NCI-H526 treated with DMSO at 0.1 percent for 48 hours (cell line): ENCODE measurements around the gene SOBP.

Source experiments
- DNase-seq: peaks from one replicate; lab custom pipeline; 2025; lab: John Stamatoyannopoulos, UW

Gene SOBP

DNA sequence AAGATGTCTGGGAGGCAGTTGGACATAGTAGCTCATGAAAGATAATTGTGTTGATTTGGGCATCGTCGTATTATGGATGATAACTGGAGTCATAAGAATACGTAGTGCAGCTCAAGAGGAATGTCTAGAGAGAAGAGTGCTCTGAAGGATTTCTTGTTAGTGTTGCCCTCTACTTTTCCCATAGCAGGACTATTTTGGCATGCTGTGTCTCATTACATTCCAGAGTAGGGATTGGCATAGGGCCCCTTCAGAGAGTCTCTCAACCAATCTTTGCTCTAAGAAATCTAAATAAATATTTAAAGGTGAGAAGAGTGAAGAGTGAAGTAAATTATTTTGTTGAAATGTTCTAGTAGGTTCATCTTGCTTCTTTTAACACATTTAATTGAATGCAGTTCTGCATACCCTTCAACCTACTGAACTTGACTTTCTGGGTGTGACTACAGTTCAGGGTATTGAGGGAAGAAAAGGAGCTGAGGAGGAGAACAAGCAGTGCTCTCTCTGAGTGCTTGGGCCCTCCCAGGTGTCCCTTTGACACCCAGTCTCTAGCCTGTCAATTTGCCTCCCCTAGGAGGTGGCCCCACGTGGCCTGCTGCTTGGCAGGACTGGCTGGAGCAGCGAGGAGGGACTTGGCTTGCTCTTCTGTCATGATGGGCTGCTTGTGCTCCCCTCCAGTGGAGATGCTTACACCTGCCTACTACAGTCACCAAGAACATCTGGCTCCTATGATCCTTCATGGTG is 33.3 kb downstream of the SOBP start:
- no peak for DNase-seq

DNA sequence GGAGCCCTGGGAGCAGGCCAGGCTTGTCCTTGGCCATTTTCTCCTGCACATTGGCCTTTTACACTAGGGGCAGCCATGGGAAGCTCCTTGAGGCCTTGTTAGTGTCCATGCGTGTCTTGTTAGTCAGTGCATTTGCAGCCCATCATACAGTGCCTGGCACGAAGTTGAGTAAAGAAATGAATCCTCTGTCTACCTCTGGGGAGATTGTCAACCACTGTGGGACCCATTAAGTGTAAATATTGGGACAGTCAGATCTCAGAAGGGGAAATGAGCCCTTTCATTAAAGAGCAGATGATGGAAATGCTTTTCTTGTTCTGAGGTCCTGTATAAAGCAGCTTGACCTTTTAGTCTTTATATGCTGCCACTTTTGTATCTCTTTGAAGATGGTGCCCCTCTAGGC is 33.9 kb downstream of the SOBP start:
- no peak for DNase-seq

DNA sequence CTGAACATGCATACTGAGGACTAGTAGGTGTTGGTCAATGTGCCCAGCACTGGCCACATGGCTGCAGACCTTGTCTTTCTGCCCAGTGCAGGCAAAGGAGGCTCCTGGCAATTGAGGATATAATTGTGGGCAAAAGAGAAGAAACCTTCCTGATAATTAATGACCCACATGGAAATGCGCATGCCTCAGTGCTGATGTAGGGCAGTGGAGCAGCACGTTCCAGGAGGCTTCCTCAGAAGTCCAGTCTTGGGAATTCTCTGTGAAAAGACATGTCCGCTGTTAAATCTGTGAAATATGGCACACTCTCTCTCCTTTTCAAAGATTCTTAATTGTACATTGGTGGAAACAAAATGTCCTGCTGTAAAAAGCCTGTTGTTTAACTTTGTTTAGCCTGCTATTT is 34.7 kb downstream of the SOBP start:
- no peak for DNase-seq

DNA sequence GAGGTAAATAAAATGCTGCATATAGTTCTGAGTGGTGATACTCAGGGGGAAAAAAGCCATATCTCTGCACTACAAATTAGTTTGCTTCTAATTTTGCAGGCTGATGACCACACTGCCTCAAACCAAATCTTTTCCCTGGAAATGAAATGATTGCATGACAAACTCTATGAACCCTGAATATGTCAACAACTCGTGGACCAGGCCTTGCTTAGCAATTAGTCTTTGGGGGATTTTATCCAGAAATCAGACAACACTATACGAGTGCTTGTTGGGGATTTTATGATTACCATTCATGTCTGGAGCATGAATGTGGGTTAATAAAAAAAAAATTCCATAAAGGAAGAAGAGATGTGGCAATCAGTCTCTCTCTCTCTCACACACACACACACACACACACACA is 42.0 kb downstream of the SOBP start:
- DNase-seq, result no peak

DNA sequence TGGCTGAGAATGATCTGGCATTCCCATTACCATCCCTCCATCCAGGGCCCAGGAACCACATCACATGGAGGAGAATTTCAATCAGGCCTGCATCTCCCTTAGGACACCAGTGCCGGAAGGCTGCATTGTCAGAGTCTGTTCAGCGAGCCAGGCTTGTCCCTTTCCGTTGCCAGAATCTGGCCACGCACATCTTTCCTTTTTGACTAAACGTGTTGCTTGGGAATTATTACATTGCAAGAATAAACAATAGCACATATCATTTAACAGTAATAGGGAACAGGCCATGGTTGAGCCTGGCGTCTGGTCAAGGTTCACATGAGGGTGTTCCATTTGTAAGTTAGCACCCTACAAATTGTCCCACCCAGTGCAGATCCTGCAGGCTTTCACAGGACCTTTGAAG is 42.8 kb downstream of the SOBP start:
- DNase-seq, result no peak

DNA sequence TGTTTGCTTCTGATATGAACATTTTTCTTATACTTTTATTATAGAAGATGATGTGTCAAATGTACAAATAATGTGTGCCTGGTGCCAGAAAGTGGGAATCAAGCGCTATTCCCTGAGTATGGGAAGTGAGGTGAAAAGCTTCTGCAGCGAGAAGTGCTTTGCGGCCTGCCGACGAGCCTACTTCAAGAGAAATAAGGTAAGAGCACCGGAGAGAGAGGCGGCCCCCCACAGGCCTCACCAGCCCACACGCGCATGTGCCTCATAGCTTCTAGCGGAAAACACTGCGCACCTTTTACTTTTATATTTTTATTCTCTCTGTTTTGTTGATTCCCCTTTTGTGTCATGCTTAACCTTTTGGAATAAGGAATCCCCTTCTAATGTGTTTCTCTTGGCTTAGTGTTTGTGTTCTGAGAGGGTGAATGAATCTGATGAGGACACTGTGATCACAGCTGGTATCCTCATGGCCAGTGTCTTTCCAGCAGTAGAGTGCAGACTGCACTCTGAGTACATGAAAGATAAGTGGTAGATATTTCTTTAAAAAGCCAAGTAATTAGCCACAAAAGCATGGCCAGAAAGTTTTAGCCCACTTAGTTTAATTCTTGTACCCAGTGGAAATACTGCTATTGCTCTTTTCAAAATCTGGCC is 43.6 kb downstream of the SOBP start:
- no peak for DNase-seq

DNA sequence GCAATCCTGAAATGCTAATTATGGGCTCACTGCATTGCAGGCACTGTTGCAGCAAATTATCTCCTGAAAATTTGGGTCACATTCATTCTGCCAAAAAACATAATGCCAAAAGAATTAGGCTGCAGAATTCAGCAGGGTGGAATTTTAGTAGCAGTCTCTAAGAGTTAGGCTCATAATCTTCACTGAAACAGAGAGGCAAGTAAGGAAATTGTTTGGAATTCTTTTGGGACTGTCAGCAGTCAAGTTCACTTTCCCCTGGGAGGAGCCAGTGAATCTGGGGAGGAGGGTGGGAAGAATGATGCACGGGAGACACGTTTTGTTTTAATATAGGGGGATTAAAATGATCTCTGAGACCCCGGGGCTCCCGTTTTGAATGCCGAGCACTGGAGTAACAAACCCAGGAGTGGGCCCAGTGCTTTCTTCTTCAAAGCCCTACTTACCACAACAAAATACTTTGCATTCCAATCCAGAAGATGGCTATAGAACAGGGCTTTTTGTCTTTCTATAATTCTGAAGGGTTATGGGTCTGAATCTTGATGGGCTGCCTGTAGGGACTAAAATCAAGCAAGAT is 44.7 kb downstream of the SOBP start:
- no peak for DNase-seq

DNA sequence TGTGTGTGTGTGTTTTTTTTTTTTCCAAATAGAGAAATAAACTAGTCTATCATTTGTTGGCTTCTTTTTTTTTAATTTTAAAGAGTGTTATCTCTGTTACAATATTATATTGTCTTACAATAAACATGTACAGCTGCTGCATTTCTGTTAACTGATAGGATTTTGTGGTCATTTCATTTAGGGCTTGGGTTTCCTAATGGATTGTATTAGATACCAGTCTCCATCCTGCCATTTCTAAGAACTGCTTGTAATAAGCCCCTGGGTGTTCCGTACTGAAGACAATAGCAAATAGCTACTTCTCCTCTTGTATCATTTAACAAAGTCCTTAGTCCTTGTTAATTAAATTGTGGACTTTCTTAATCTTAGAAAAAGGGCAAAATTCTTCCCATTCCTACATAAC is 45.7 kb downstream of the SOBP start:
- DNase-seq, result no peak

DNA sequence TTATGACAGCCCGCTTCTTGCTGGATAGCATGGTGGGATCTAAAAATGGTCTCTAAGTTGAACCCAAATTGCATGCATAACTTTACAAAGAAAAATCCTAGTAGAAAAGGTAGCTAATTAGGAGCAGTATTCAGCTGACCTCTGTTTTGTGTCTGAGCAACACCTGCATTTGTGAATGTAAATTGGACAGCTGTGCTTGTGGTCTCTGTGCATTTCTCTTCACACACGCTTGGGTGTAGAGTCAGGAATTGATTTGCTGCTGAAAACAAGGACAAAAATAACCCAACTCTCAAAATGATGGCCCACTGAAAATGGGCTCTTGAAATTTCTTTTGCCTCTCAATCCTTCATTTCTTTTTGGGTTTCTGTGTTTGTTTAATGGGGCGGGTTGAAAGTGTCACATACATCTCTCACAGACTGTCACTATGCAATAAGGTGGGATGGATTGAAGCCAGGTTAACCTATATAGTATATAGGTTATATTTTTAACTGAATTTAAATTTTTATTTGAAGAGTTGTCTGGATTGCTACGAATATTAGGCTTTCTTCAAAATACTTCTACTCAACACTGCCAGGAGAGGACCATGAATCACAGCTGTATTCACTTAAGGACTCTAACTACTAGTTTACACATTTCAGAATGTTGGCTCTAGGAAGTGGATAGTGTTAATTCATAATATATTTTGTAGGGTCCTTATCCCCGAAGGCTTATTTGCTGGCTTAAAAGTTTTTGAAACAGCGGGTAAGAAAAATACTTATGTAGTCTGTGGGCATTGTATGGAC is 46.5 kb downstream of the SOBP start:
- DNase-seq, result no peak

DNA sequence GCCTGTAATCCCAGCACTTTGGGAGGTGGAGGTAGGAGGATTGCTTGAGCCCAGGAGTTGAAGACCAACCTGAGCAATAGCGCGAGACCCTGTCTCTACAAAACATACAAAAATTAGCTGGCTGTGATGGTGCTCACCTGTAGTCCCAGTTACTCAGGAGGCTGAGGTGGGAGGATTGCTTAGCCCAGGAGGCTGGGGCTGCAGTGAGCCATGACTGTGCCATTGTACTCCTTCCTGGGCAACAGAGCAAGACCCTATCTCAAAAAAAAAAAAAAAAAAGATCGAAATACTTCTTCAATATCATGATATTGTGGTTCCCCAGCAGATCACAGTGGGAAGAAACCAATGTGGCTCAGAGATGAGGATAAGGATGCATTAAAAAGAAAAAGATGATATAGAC is 47.6 kb downstream of the SOBP start:
- no peak for DNase-seq

DNA sequence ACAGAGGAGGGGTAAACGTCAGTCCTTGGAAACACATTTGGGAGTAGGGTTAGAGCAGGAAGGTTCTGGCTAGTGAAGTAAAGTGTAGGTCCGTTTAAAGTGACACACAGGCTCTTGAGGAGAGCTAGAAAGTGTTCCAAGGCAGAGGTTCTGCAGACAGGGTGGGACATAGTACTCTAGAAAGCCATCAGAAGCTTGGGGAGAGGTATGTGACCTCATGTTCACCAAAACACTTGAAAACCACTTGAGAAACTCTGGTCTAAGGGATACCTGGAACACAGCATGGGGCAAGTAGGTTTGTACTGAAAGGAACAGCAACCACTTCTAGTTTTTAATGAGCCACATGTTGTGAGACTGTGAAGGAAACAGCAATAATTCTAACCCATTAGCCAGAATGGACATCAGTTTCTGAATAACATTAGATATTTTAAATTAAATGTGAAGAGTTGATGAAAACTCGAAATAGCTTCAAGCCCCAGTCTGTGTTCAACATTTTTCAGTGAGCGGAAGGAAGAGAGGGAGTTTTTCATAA is 49.0 kb downstream of the SOBP start:
- DNase-seq, result no peak

DNA sequence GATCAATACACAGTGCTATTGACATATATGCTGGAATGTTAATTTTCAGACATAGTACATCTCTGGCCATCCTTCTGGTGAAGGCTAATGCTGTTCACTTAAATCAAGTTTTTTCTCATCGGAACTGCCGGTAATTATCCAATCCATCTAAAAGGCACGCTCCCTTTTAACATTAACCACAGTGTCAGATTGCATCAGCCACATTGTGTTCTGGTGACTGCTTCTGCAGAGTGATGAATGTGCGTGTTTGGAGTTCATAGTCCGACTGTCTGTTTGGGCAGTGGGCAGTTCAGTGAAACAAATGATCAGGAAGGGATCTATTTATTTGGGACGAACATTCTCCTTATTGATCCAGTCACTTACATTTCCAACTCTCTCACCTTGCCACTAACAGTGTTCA is 49.5 kb downstream of the SOBP start:
- no peak for DNase-seq

DNA sequence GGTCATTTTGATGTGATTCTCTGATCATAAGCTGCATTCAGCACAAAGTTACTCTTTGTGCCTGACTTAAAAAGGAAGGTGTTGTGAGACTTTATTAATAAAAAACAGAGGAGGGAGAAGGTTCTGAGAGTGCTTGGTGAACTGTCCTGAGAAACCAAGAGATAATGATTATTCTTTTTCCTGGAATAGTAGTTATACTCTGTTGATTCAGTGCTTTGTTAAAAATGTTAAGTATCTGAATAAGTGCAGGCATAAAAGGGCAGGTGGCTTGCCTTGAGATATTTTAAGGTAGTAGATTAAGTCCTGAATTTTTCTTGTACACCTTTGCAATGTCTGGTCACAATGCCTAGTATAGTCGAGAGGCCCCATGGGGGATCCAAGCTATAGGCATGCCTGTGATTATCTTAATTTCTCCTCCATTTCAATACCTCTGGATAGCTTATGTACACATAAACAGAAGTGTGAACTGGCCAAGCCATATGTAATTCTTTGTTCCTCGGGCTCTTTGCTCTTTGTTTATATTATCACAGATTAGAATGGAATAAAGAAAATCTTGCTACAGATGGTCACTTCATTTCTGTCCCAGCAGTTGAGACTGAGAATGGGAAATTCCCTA is 50.0 kb downstream of the SOBP start:
- DNase-seq, result no peak

DNA sequence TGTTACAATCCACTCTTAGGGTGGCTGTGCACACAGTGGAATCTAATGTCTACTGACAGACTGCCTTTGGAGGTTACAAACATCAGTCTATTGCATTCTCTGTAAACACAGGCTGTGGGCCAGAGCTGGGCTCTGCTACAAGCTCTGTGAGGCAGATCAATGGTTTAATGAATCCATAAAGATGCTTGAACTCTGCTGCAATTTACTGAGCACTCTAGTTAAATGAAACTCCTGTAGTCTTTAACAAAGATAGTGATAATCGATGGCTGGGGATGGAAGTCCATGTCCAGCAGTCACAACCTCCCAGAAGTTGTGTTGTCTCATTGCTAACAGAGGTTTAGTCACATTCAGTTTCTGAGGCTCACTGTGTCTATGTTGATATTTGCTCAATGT is 50.5 kb downstream of the SOBP start:
- DNase-seq, result no peak

DNA sequence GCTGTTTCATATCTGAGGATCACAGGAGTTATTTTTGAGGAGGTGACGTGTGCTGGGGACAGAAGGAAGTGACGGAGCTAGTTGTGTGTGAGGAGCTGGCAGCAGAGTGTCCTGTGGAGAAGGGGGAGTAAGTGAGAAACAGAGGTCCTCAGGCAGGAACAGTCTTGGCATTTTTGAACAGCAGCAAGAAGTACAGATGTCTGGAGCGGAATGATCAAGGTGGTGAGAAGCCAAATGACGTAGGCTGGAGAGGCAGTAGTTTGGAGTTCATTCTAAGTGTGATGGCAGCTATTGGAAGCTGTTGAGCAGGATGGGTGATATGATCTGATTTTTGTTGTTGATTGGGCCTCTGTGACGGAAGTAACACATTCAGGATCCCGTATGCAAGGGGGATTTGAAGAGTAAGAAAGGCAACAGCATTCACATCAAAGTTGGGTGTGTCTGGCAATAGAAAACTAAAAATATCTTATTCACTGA is 52.3 kb downstream of the SOBP start:
- DNase-seq, result no peak

DNA sequence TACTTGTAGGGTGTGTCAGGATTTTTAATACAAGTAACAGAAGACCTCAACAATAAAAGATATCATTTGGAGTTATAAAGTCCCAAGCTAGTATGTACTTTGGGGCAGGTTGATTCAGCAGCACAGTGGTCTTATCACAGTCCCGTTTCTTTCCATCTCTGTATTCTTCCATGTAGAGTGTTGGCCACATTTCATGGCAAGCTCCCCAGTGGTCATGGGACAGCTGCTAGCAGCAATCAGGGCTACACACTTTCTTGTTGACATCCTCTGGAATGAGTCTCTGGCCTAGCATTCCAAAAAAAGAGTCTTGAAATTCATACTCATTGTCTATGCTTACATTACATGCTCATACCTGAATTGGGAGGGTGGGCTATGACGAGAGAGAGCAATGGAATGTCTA is 53.2 kb downstream of the SOBP start:
- no peak for DNase-seq

DNA sequence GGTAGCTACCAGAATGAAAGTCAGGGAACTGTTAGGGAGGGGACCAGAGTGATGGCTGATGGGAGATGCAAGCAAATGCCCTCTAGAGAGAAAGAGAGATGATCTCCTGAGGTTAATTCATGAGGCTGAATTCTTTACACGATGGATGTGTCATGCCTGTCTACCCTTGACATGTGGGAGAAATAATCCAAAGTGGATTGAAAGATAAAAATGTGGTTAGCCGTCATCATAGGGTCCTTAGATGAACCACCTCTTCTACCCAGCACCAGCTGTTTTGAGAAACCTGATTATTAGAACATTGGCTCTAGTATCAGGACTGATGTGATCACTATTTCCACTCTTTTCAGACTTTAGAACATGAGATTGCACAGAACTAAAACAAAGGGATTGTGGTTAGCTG is 53.6 kb downstream of the SOBP start:
- no peak for DNase-seq

DNA sequence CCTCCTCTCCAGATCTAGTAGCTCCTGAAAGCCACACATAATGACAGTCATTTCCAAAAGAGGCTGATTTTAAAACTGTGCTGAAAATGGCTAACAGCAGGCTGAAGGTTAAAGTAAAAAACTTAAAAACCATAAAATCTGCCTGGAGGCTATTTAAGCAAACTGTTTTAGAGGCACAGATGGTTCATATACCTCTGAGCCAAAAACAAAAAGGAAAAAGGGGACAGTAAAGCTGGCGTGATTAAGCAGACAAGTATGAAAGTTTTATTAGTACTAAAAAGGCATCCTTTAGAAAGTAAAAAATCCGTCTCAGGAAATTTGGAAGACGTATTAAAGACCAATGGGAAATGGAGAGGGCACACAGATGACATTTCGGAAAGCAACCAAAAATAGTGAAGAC is 55.8 kb downstream of the SOBP start:
- DNase-seq, result no peak

DNA sequence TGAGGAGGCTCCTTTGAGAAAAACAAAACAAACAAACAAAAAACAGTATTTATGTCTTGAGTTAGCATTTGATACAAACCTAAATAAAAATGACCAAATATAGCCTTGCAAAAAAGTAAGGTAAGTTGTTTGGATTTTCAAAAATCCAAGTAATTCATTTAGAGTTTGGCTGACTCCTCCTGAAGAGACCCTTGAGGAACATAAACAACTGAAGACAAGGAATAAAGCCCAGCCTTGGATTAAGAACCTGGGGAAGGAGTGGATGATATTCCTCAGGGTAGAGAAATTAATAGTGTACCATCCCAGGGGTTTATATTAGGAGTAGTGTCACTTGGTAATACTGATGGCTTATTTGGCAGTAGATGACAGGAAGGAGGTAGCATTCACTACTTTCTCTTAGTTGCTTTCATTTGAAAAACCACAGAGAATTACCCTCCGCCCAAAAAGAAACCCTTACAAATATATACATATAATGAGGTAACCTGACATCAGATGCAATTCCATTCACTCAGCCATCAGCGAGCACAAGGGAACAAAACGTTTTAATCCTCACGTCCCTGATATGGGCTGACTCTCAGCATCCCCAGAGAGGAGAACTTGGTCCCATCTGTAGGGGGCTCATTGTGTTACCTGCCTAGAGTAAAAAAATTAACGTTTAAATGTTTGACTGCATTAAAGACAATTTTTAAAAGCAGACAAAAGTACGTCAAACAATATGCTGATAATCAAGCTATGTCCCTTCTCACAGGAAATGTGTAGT is 57.0 kb downstream of the SOBP start:
- no peak for DNase-seq

DNA sequence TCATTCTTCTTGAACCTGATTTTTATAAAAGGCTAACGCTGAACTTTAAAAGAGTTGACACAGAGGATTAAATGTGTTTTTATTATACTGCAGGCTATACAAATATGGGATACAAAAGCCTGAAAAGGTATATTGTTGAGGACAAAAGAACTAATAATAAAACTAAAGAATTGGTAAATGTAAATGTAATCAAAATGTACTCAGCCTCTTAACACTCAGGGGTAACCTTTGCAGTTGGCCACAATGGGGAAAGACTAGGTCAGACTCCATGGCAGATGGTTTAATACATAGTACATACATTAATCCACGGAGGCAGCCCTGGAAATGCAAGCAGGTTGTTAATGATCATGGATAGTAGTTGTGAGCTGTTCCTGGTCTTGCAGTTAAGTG is 57.5 kb downstream of the SOBP start:
- no peak for DNase-seq

DNA sequence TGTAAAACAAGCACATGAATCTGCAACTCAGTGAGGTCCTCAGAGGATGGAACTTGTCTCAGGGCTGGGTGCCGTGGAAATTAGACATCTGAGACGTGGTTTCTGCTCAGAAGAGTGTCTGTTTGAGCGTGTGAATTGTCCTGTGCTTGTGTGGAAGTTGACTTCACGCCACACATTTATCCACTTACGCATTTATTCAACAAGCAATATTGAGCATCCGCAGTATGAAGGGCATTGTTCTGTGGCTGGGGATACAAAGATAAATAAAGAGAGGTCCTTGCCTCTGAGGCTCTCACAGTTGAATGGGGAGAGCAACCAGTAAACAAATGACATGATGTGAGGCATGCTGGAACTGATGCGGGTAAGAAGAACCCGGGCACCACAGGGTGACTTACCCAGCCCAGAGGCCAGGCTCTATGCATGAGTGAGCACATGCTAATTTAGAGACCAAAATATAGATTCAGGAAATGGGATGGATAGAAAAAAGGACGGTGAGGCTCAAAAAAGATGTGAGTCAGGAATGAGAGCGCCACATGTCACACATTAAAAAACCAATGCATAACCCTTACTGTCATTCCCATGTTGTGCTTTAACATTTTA is 60.4 kb downstream of the SOBP start:
- peak; percentile 56 for DNase-seq
